GM18507 (cell line): ENCODE data around the gene TTC19.

ENCODE experiments used
- DNase-seq: peaks from one replicate; pipeline ENCODE4 v3.0.0; 2011; ENCODE audit warnings: low read depth; ENCODE audit not compliant: insufficient read length; ENCODE audit errors: extremely low spot score
- FAIRE-seq: peaks from 2 replicates; lab custom pipeline; 2011; peaks lifted over from hg19 to GRCh38; lab: Jason Lieb, UNC

Gene TTC19, protein sequence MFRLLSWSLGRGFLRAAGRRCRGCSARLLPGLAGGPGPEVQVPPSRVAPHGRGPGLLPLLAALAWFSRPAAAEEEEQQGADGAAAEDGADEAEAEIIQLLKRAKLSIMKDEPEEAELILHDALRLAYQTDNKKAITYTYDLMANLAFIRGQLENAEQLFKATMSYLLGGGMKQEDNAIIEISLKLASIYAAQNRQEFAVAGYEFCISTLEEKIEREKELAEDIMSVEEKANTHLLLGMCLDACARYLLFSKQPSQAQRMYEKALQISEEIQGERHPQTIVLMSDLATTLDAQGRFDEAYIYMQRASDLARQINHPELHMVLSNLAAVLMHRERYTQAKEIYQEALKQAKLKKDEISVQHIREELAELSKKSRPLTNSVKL

GRCh38 chr17:15999141-15999973 is at the start of gene TTC19, which contains the start of gene ZSWIM7:
TTC19 (plus strand) TSS chr17:15999824; CDS start chr17:15999849, 25 bp downstream.
ZSWIM7 (minus strand) TSS chr17:15999704; CDS start chr17:15999594, 110 bp downstream.
- peak; percentile 97 for FAIRE-seq
- peak; percentile 99 for DNase-seq

DNA sequence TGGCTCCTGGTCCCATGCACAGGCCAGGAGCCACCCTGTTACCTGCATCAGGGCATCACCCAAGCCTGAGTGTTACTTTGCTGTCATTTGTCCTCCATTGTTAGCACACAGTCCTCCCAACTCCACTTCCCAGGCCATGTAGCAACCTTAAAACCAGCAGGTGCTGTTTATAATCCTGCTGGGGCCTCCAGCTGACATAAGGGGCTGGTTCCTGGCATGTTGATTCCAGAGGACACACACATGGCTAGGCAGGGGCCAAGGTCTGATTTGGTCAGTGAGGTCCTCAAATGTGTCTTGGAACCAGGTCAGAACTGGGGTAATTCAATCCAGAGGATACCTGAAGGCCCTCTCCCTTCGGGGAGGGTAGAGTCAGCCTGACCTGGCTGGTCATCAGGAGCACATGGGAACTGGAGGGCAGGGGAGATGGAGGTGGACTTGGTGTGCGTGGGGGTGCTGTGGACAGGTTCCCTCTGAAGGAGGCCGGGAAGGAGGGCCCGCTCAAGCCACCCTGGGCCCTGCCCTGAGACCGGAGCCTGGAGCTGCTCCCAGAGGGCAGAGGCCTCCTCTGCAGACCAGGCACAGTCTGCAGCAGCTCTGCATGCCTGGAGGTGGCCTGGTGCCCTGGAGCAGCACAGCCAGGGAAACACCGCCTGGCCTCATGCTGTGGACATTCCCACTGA is 48.1 kb upstream of the TTC19 start:
- no peak for FAIRE-seq
- DNase-seq, result no peak

DNA sequence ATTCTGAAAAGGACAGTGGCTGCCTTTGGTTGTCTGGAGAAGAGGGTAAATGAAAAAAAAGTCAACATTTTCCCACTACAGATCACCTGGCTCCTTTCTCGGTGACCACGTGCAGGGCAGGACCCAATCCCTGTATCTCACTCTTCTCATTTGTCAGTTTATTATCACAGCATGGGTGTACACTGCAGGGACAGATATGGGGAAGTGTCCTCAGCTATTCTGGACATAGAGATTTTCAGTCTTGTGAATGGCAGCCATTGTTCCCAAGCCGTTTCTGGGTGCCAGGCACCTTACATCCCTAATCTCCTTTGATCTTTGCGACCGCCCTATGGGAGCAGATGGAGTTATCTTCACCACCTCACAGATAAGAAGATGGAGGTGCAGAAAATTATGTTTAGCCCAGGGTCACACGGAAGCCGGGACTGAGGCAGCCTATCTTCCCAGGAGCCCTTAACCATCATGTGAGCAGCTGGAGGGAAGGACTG is 47.5 kb upstream of the TTC19 start:
- FAIRE-seq (no peak), DNase-seq (no peak)

GRCh38 chr17:15952916-15953790 is 46.5 kb upstream of the TTC19 start:
- DNase-seq (no peak), FAIRE-seq (no peak)

- DNase-seq (no peak), FAIRE-seq (no peak)
These were observed 45.4 kb upstream of the TTC19 start for GRCh38 chr17:15954222-15954621.

- no peak for FAIRE-seq
- DNase-seq, result no peak
These were observed 43.7 kb upstream of the TTC19 start for GRCh38 chr17:15955793-15956541.

DNA sequence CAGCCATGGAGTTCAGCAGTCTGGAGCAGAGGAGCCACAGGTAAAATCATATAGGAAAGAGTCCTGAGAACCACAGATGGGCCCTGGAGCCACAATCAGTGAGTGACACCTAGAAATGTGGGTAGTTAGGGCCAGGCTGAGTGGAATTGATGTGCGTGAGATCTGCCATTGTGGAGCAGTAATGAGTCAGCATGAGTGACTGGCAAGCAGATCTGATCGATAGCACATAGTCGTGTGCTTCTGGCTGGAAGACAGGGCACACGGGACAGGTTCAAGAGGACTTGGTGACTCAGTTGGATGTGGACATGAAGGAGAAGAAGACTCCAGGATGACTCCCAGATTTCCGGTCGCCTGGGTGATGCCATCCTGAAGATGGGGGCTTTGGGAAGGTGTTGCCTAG is 42.4 kb upstream of the TTC19 start:
- DNase-seq (no peak), FAIRE-seq (no peak)

DNA sequence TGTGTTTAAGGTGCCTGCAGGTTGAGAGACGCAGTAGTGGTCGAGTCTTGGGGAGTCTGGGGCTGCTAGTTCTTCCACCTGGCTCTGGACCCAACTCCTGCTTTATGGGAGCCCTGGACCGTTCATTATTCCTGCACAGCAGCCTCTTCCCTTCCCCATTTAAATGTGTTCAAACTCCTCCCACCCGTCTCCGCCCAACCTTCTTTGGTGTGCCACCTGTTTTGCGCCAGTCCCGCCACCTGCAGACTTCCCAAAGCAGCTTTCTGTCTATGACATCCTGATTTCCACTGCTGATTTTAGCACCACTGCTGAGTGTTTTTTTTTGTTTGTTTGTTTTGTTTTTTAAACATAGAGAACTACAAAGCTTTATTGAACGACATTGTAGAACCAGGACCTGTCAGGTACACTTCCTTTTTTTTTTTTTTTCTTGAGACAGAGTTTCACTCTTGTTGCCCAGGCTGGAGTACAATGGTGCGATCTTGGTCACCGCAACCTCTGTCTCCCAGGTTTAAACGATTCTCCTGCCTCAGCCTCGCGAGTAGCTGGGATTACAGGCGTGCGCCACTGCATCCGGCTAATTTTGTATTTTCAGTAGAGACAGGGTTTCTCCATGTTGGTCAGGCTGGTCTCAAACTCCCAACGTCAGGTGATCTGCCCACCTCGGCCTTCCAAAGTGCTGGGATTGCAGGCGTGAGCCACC is 41.9 kb upstream of the TTC19 start:
- no peak for FAIRE-seq

GRCh38 chr17:15958484-15958854 is 41.2 kb upstream of the TTC19 start:
- FAIRE-seq (no peak), DNase-seq (no peak)

More for the DNA sequence above, 41.9 kb upstream of the TTC19 start:
- no peak for DNase-seq

DNA sequence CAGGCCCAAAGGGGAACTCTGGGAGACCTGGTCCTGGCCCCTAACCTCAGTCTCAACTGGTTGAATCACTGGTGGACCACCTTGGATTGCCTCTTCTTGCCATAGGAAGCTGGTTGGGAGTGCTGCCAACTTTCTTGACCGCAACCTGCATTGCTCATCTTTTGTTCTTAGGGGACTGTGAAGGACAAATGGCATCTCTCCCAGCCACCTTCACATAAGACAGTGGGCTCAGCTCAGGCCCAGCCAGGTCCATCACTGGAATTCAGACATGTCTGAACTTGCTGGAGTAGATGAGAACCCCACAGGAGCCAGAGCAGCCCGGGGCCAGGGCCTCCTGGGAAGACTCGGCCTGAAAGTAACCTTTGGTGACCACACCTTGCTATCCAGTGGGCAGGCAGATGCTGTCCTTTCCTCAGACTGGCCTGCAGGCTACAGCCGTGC is 35.9 kb upstream of the TTC19 start:
- FAIRE-seq, result no peak
- no peak for DNase-seq

DNA sequence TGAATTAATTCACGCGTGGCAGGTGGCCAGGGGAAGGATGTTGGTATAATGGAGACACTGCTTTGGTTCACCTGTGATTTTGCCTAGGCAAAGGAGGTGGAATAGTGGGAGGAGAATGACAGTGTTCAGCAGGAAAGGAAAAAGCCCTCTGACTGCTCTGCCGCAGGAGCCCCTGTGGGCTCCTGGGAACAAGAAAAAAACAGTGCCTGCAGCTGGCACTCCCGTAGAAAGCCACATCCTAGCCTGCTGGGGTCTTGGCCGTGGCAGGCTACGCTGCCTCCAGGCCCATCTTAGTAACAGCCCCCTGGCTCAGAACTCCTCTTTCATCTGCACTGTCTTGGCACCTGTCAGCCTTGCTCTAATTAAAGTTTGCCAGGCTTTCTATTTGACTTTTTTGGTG is 34.1 kb upstream of the TTC19 start:
- DNase-seq, result no peak
- no peak for FAIRE-seq

DNA sequence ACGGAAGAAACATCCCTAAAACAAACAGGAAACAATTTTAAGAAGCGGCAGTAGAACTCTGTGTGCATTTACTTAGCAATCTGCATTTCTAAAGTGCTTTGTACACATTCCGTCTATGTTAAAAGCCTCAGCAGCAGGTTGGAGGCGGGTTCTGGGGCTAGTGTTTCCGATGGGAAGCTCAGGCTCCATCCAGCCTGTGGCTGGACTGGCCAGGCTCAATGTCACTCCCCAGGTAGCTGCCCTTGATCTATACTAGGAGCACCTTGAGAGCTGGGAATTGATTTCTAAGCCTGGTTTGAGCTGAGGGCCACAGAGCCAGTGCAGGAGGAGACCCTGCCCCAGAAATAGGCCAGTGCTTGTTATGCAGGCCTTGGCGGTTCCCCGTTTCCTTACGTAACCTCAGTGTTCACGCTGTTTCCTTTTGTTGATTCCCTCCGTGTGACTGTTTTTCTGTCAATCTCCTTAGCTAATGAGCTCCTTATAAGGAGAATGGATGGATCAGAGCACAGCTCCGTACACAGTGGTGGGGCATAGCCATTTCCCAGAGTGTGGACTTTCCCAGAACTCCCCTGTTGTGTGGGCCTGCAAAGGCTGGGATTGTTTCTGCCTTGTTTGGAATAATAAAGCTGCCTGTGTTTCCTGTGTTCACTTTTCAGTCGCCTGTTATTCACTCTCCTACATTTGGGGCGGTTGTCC is 33.3 kb upstream of the TTC19 start:
- FAIRE-seq (no peak), DNase-seq (no peak)

- DNase-seq, result no peak
These were observed 32.8 kb upstream of the TTC19 start for GRCh38 chr17:15966879-15967248.

GRCh38 chr17:15967706-15968399 is 31.8 kb upstream of the TTC19 start:
- FAIRE-seq, result no peak
- no peak for DNase-seq

More at GRCh38 chr17:15966879-15967248, 32.8 kb upstream of the TTC19 start:
- FAIRE-seq, result no peak

- DNase-seq, result no peak
- FAIRE-seq, result no peak
These were observed 30.2 kb upstream of the TTC19 start for GRCh38 chr17:15969463-15969862.

DNA sequence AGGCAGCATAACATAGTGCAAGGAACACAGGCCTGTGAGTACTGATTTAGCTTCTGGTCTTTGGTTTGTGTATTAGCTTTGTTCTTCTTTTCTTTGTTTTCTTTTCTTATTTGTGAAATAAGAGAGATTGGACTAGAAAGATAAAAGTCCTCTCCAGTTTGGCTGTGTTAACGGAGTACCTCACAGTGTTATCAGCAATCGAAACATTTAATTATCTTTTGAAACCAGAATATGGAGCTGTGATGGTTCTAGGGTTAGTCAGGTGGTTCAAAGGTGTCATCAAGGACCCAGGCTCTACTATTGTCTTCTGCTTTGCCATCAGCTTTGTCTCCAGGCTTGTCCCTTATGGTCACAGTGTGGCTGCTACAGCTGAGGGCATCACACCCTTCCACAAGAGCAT is 29.1 kb upstream of the TTC19 start:
- DNase-seq, result no peak
- FAIRE-seq, result no peak
